T-helper 2 cell treated with Interferon-gamma antibody and Interleukin-4, amounts not matched to agents 5 μg/mL and 100 μg/mL, for 36 hours (primary cell): ENCODE measurements around the gene SERPINI2.

Source experiments
- DNase-seq: peaks from one replicate; pipeline ENCODE4 v3.0.0; 2021; ENCODE audit warnings: low spot score
- H3K27ac Mint-ChIP-seq: one replicate; pipeline ENCODE4 v1.8.0; 2021; ENCODE audit warnings: mild to moderate bottlenecking, mixed read lengths
- H3K27me3 Mint-ChIP-seq: one replicate; pipeline ENCODE4 v1.8.0; 2021; ENCODE audit warnings: low read depth, mixed read lengths
- H3K36me3 Mint-ChIP-seq: one replicate; pipeline ENCODE4 v1.8.0; 2021; ENCODE audit warnings: low read depth, mixed read lengths
- H3K4me1 Mint-ChIP-seq: one replicate; pipeline ENCODE4 v1.8.0; 2021; ENCODE audit warnings: low read depth, mixed read lengths
- H3K4me3 Mint-ChIP-seq: one replicate; pipeline ENCODE4 v1.8.0; 2022; ENCODE audit warnings: mild to moderate bottlenecking, moderate library complexity, mixed read lengths
- H3K9me3 Mint-ChIP-seq: one replicate; pipeline ENCODE4 v1.8.0; 2021; ENCODE audit warnings: mixed read lengths

Gene SERPINI2, protein sequence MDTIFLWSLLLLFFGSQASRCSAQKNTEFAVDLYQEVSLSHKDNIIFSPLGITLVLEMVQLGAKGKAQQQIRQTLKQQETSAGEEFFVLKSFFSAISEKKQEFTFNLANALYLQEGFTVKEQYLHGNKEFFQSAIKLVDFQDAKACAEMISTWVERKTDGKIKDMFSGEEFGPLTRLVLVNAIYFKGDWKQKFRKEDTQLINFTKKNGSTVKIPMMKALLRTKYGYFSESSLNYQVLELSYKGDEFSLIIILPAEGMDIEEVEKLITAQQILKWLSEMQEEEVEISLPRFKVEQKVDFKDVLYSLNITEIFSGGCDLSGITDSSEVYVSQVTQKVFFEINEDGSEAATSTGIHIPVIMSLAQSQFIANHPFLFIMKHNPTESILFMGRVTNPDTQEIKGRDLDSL

GRCh38 chr3:167473863-167474262, at the start of gene SERPINI2:
SERPINI2 (minus strand) TSS chr3:167474042; CDS start chr3:167471834, 2,208 bp downstream.
- H3K9me3 Mint-ChIP-seq, result no peaks in the 10 kb centered on the region

DNA sequence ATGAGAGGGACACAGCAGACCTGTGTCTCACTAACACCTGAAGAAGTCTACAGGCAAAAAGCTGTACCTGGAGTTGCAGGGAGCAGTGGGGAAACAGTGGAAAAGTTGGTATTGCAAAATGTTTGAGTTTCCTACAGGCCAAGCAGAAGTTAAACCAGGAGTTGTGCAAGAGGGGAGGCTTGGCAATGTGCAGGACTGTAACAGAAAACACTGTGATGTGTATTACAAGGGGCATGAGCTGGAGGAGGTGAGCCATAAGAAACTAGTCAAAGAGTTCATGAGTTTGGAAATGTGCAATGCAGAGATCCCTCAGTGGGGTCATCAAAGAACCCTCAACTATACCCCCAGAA, 47.1 kb upstream of the SERPINI2 start:
- Mint-ChIP-seq H3K27ac (no peak overlapping the region), H3K27me3 (no peaks in the 10 kb centered on the region), H3K9me3 (no peaks in the 10 kb centered on the region), H3K4me1 (no peaks in the 10 kb centered on the region), H3K36me3 (no peaks in the 10 kb centered on the region), H3K4me3 (no peak overlapping the region)
- DNase-seq, result no peak

More at GRCh38 chr3:167473863-167474262, at the start of gene SERPINI2:
- H3K27me3 Mint-ChIP-seq, result no peaks in the 10 kb centered on the region
- H3K4me1 Mint-ChIP-seq, result no peaks in the 10 kb centered on the region
- no peak within 1 kb of the TSS for H3K4me3 Mint-ChIP-seq
- H3K27ac Mint-ChIP-seq, result no peak within 1 kb of the TSS
- no peaks in the 10 kb centered on the region for H3K36me3 Mint-ChIP-seq
- no peak for DNase-seq

DNA sequence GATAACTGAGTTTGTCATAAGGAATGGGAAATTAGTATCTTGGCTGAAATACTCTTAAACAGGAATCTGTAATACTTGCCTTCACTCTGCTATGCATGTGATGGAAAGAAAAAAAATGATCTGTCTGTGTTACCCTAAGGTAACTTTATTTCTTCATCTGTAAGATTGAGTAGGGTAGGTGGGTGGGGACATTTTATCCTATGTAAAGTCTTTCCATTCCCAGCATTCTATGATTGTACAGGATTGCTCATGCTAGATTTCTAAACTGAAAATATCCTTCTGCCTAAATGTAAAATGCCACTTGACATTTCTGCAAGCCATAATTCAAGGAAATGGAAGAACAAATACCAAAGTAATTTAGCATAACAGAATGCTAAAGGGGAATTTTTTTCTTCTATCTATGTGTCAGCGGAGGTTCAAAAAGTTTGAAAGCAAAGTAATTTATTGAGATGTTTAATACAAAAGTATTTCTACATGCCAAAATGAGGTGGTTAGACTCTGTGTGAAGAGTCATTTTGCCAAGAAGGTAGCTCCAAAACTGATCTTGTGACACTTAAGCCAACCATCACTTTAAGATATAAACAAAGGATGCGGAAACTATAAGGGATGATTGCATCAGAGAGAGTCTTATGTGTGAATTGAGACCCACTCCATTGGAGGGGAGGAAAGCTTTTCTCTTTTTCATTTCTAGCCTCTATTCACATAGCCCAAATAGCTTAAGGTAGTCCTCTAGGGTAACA, 46.6 kb upstream of the SERPINI2 start:
- no peaks in the 10 kb centered on the region for H3K36me3 Mint-ChIP-seq
- no peak overlapping the region for H3K27ac Mint-ChIP-seq

GRCh38 chr3:167507954-167508353, 34.1 kb upstream of the SERPINI2 start:
- no peaks in the 10 kb centered on the region for H3K27me3 Mint-ChIP-seq
- H3K36me3 Mint-ChIP-seq, result no peaks in the 10 kb centered on the region

More for the DNA sequence above, 46.6 kb upstream of the SERPINI2 start:
- no peaks in the 10 kb centered on the region for H3K4me1 Mint-ChIP-seq
- DNase-seq, result no peak
- H3K4me3 Mint-ChIP-seq, result no peak overlapping the region
- peaks cover 4% of the 10 kb centered on the region for H3K9me3 Mint-ChIP-seq
- no peaks in the 10 kb centered on the region for H3K27me3 Mint-ChIP-seq

GRCh38 chr3:167502401-167502800, 28.6 kb upstream of the SERPINI2 start:
- Mint-ChIP-seq H3K4me1 (no peaks in the 10 kb centered on the region), H3K27ac (no peak overlapping the region), H3K36me3 (no peaks in the 10 kb centered on the region)

More at GRCh38 chr3:167507954-167508353, 34.1 kb upstream of the SERPINI2 start:
- Mint-ChIP-seq H3K9me3 (no peaks in the 10 kb centered on the region), H3K27ac (no peak overlapping the region), H3K4me1 (no peaks in the 10 kb centered on the region), H3K4me3 (no peak overlapping the region)
- no peak for DNase-seq

DNA sequence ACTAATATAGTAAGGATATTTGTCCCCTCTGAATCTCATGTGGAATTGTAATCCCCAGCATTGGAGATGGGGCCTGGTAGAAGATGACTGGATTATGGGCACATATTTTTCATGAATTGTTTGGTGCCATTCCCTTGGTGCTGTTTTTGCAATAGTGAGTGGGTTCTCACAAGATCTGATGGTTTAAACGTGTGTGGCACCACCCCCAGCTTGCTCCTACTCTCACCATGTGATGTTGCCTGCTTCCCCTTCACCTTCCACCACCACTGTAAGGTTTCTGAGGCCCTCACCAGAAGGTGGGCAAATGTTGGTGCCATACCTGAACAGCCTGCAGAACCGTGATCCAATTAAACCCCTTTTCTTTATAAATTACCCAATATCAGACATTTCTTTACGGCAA, 28.1 kb upstream of the SERPINI2 start:
- H3K36me3 Mint-ChIP-seq, result no peaks in the 10 kb centered on the region
- no peak overlapping the region for H3K27ac Mint-ChIP-seq
- no peak for DNase-seq
- H3K9me3 Mint-ChIP-seq, result no peaks in the 10 kb centered on the region
- H3K27me3 Mint-ChIP-seq, result no peaks in the 10 kb centered on the region
- H3K4me1 Mint-ChIP-seq, result no peaks in the 10 kb centered on the region
- no peak overlapping the region for H3K4me3 Mint-ChIP-seq

More at GRCh38 chr3:167502401-167502800, 28.6 kb upstream of the SERPINI2 start:
- Mint-ChIP-seq H3K9me3 (no peaks in the 10 kb centered on the region), H3K4me3 (no peak overlapping the region), H3K27me3 (no peaks in the 10 kb centered on the region)
- no peak for DNase-seq

DNA sequence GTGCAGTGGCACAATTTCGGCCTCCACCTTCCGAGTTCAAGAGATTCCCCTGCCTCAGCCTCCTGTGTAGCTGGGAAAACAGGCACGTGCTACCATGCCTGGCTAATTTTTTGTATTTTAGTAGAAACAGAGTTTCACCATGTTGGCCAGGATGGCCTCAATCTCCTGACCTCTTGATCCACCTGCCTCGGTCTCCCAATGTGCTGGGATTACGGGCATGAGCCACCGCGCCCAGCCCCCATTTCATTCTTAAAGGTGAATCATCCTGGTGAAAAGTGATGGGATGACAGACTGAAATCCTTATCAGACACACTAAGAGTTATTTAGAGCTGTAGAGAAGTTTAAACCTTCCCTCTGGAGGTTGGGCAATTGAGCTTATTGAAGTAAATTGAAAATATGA, 24.1 kb upstream of the SERPINI2 start:
- Mint-ChIP-seq H3K4me1 (no peaks in the 10 kb centered on the region), H3K36me3 (no peaks in the 10 kb centered on the region), H3K27me3 (no peaks in the 10 kb centered on the region), H3K27ac (no peak overlapping the region), H3K9me3 (no peaks in the 10 kb centered on the region), H3K4me3 (no peak overlapping the region)
- DNase-seq, result no peak

- no peak overlapping the region for H3K4me3 Mint-ChIP-seq
- H3K36me3 Mint-ChIP-seq, result no peaks in the 10 kb centered on the region
- H3K4me1 Mint-ChIP-seq, result no peaks in the 10 kb centered on the region
- no peaks in the 10 kb centered on the region for H3K27me3 Mint-ChIP-seq
- no peaks in the 10 kb centered on the region for H3K9me3 Mint-ChIP-seq
- H3K27ac Mint-ChIP-seq, result no peak overlapping the region
- no peak for DNase-seq
Observed at GRCh38 chr3:167493244-167493643, 19.4 kb upstream of the SERPINI2 start.

DNA sequence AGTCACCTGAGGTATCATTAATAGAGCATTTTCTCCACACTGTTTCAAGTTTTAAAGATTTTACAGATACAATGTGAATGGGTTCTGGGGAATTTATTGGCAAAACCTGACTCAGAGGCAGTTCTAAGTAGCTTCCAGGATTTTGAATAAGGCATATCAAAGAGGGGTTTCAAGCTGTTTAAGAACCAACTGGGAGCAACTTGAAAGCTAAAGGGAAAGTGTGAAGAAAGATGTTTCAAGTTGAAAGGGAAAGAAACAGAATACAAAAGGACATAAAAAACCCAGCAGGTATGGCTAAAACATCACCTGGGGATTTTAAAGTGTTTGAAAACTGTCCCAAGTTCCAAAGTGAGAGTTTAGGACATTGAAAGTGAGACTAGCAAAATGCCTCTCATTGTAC, 17.8 kb upstream of the SERPINI2 start:
- H3K9me3 Mint-ChIP-seq, result no peaks in the 10 kb centered on the region
- H3K4me3 Mint-ChIP-seq, result no peak overlapping the region
- H3K4me1 Mint-ChIP-seq, result no peaks in the 10 kb centered on the region
- no peak for DNase-seq
- no peaks in the 10 kb centered on the region for H3K27me3 Mint-ChIP-seq
- H3K27ac Mint-ChIP-seq, result no peak overlapping the region
- no peaks in the 10 kb centered on the region for H3K36me3 Mint-ChIP-seq

DNA sequence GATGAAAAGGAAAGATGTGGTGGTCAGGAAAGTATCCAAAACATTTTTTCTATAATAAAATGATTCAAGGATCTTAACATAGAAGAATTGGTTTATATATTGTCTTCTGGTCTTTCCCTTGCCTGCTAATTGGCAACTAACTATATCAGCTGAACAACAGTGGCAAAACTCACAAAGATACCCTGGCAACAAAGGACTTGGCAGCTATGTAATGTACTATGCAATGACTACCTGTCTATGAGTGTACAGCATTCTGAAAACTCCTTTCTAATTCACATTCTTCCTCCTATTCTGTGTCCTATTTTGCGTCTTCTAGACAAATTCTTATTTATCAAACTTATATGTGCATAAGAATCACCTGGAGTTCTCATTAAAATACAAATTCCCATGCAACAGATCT, 15.7 kb upstream of the SERPINI2 start:
- Mint-ChIP-seq H3K9me3 (no peaks in the 10 kb centered on the region), H3K27ac (no peak overlapping the region), H3K4me1 (no peaks in the 10 kb centered on the region), H3K36me3 (no peaks in the 10 kb centered on the region), H3K27me3 (no peaks in the 10 kb centered on the region), H3K4me3 (no peak overlapping the region)
- DNase-seq, result no peak

GRCh38 chr3:167487556-167487955, 13.7 kb upstream of the SERPINI2 start:
- no peak for DNase-seq
- no peak overlapping the region for H3K27ac Mint-ChIP-seq

GRCh38 chr3:167484551-167484950, 10.7 kb upstream of the SERPINI2 start:
- DNase-seq, result no peak
- Mint-ChIP-seq H3K27me3 (no peaks in the 10 kb centered on the region), H3K4me3 (no peak overlapping the region), H3K27ac (no peak overlapping the region), H3K9me3 (no peaks in the 10 kb centered on the region), H3K4me1 (no peaks in the 10 kb centered on the region), H3K36me3 (no peaks in the 10 kb centered on the region)

More at GRCh38 chr3:167487556-167487955, 13.7 kb upstream of the SERPINI2 start:
- Mint-ChIP-seq H3K36me3 (no peaks in the 10 kb centered on the region), H3K27me3 (no peaks in the 10 kb centered on the region), H3K9me3 (no peaks in the 10 kb centered on the region), H3K4me1 (no peaks in the 10 kb centered on the region), H3K4me3 (no peak overlapping the region)

DNA sequence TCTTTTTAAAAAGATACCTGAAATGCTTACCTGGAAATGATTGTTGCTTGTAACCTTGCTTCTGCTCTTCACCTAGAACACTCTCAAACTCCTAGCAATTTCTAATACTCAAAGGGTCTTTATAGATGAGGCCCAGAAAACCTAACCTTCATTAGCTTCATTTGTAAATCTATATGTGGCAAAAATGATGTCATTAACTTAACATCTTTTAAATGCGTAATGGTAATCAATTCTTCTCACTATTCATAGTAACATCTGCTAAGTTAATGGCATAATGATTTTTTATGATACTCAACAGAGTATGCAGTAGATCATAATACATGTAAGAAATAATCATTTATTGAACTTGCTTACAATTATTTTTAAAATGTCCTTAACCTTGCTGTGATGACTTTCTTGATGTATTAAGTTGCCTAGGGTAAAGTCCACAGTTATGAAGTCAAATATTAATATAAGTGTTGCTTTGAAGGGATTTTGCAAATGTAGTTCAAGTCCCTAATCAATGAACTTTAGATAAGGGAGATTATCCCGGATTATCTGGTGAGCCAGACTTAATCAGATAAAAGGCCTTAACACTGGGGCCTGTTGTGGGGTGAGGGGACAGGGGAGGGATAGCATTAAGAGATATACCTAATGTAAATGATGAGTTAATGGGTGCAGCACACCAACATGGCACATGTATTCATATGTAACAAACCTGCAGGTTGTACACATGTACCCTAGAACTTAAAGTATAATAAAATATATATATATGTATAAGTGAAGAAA, 10.1 kb upstream of the SERPINI2 start:
- no peak for DNase-seq
- Mint-ChIP-seq H3K9me3 (no peaks in the 10 kb centered on the region), H3K36me3 (no peaks in the 10 kb centered on the region), H3K27ac (no peak overlapping the region), H3K4me1 (no peaks in the 10 kb centered on the region), H3K27me3 (no peaks in the 10 kb centered on the region), H3K4me3 (no peak overlapping the region)

GRCh38 chr3:167481164-167481563, 7.3 kb upstream of the SERPINI2 start:
- no peak for DNase-seq
- H3K27ac Mint-ChIP-seq, result no peak overlapping the region
- no peaks in the 10 kb centered on the region for H3K9me3 Mint-ChIP-seq
- no peaks in the 10 kb centered on the region for H3K27me3 Mint-ChIP-seq
- no peak overlapping the region for H3K4me3 Mint-ChIP-seq
- H3K36me3 Mint-ChIP-seq, result no peaks in the 10 kb centered on the region
- no peaks in the 10 kb centered on the region for H3K4me1 Mint-ChIP-seq
